ENCODE measurements around the gene RHOXF1.
"Not testable (repeated sequence)": the region's sequence is repeated elsewhere in the genome, so short reads cannot be mapped to it uniquely, and the experiment has no call there.

DNA sequence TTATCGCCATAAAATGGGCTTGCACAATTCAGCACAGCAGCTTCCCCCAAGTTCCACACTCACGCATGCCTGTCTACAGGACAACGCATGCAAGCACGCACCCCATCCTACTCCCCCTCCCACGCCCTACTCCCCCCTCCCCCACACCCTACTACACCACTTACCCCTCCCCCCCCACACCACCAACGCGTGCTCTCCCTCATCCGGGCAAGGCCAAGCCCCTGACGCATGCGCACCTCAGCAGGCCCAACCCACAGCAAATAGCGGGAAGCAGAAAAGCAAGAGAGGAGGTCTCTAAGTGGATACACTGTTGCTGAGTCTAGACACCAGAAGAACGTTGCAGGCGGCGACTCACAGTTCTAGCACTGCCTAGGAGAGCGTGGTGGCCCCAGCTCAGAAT lies 42.6 kb upstream of the RHOXF1 start, which contains the start of gene RHOXF2:
- TF ChIP-seq EZH2 (IDR thresholded peaks at IDR 0.05; ENCODE audit: borderline replicate concordance, low read length); CTCF (IDR thresholded peaks at IDR 0.05; ENCODE audit: low read length): not testable (repeated sequence)
